HG02981 (cell line): ENCODE results near the gene NT5C3B.

ENCODE experiments used
- ATAC-seq: cut with Tn5 transposase; IDR thresholded peaks from one replicate; pipeline ENCODE4 v1.9.1; 2021; ENCODE audit warnings: mild to moderate bottlenecking, moderate library complexity; ENCODE audit not compliant: unreplicated experiment

NT5C3B gene

GRCh38 chr17:41811549-41812380 is 24.3 kb downstream of the NT5C3B start, which contains the start of gene P3H4:
Gene P3H4 (minus strand): TSS chr17:41811949. CDS start chr17:41811915, 34 bp downstream.
- ATAC-seq, result peak; percentile 51

- ATAC-seq, result no peak
These were observed 25.1 kb downstream of the NT5C3B start for GRCh38 chr17:41810659-41811548.

GRCh38 chr17:41806685-41807445 is 29.2 kb downstream of the NT5C3B start:
- no peak for ATAC-seq

GRCh38 chr17:41803049-41804020 is 32.7 kb downstream of the NT5C3B start:
- no peak for ATAC-seq

- ATAC-seq, result no peak
These were observed 34.4 kb downstream of the NT5C3B start for GRCh38 chr17:41801374-41802271.

GRCh38 chr17:41800601-41801373 is 35.2 kb downstream of the NT5C3B start:
- no peak for ATAC-seq

GRCh38 chr17:41799366-41799765 is 36.7 kb downstream of the NT5C3B start:
- no peak for ATAC-seq

GRCh38 chr17:41797377-41797776 is 38.7 kb downstream of the NT5C3B start:
- ATAC-seq, result no peak

- no peak for ATAC-seq
These were observed 39.7 kb downstream of the NT5C3B start for GRCh38 chr17:41796121-41796895.

GRCh38 chr17:41794540-41794975 is 41.5 kb downstream of the NT5C3B start:
- ATAC-seq, result no peak

- no peak for ATAC-seq
These were observed 42.1 kb downstream of the NT5C3B start for GRCh38 chr17:41793784-41794539.

GRCh38 chr17:41792845-41793783 is 42.9 kb downstream of the NT5C3B start:
- ATAC-seq, result no peak

- no peak for ATAC-seq
These were observed 49.0 kb downstream of the NT5C3B start for GRCh38 chr17:41787021-41787418.

- ATAC-seq, result peak; percentile 72
These were observed 49.6 kb downstream of the NT5C3B start, which contains the start of gene JUP for GRCh38 chr17:41786227-41787020. Gene JUP (minus strand): TSS chr17:41786711. CDS start chr17:41771854, 14,857 bp downstream.

- ATAC-seq, result no peak
These were observed 50.2 kb downstream of the NT5C3B start for GRCh38 chr17:41785859-41786226.
